NCI-H1436 (cell line): ENCODE data around the gene KDM4C.
A peak's percentile ranks its signal among the peaks of the same experiment; 100 is the strongest.
"Not testable (repeated sequence)": the region's sequence is repeated elsewhere in the genome, so short reads cannot be mapped to it uniquely, and the experiment has no call there.

Experiments
- DNase-seq: peaks from one replicate; lab custom pipeline; 2025; lab: John Stamatoyannopoulos, UW

Gene KDM4C

DNA sequence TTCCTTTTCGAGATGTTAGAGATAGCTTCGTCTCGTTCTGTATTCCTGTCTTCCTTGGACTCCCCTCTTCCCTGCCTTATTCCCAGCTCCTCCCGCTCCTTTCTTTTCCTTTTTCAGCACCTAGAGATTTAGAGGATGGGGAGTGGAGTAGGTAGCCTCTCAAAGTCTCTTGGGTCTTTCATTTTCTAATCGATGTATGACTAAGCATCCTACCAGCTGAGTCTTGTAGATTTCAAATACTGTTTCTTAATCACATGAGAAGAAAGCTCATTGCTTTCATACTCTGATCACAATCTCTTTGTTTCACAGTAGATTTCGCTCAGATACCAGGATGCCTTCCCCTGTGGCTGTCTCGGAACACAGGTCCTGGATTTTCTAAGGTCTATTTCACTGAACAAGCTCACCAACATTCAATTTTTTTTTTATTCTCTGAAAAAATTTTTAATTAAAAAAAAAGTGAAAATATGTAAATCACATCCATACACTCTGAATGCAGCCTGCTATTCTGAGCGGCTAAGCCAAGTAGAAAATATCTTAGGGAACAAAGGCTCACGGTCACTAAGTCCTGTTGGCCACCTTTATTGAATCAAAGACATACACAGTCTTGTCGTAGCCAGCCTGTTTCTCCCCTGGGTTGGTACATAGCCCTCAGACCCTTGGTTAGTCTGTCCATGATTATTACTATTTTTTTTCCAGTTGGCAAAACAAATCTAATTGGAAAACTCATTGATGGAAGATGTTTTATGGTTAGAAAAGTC lies 413.8 kb downstream of the KDM4C start:
- no peak for DNase-seq

DNA sequence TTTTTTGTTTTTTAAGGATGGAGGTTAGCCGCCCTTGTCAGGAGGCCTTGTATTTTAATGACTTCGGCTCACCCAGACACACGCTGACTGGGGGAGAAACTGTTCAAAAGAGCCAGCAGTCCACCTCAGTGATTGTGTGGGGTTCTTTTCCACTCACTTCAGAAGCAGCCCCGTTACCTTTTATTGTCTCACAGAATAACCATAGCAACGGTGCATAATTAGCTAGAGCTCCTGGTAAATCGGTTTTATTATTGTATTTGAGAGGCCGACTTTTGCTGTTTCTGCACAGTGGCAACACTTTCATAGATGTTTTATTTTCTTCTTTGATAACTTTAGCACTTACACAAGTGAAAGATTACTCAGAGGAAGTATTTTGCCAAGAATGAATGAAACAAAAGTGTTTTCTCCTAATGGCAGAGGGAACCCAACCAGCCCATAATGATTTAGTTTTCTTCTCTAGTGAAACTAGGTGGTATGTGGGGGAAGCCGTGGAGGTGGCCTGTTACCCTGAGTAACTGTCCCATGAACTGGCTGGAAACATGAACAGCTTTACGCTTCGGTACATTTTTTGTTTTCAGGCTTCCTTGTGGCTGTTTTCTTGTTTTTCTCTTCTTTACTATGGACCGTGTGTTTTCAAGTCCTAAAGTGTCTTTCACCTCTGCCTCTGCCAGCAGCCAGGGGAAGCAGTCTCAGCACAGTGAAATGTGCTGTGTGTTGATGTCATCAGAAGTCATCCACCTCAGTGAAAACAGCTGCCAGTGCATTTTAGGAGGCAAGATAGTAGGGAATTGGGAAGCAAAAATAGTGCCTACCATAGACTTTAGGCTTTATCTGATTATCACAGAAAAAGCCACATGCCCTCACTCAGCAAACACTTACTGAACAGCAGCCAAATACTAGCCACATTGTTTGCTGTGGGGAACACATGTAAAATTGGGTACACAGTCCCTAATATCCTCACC lies 414.7 kb downstream of the KDM4C start:
- DNase-seq, result no peak

DNA sequence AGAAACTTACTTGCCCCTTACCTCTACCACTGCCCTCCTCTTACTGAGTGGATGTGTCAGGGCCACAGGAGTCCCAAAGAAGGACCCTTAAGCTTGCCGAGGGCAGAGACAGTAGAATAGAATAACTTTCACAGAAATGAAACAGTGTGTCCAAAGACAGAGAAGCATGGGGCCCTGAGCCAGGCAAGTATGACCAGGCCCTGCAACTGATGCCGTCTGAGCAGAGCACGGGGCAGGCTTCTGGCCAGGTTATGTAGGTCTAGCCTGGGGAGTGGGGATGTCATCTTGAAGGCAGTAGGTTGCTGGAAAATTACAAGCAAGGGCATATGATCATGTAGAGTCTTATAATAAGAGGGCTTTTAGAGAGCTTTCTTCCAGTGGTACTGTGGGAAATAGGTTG lies 415.4 kb downstream of the KDM4C start:
- DNase-seq, result no peak

DNA sequence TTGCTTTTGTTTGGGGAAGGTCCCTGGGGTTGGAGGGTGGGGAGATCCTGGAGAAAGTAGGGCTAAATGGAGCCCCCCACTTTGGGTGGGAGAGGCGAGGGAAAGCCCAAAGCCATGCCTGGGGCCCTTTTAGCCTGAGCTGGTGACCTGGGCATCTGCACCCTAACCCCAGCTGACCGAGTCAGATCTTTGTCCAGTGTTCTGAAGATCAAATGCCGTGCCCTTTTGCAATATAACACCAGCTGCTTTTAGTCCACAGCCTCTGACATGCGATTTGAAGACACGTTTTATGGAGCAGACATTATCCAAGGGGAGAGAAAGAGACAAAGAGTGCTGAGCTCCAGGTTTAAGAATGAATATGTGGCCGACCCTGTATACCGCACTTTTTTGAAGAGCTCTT lies 416.5 kb downstream of the KDM4C start:
- no peak for DNase-seq

DNA sequence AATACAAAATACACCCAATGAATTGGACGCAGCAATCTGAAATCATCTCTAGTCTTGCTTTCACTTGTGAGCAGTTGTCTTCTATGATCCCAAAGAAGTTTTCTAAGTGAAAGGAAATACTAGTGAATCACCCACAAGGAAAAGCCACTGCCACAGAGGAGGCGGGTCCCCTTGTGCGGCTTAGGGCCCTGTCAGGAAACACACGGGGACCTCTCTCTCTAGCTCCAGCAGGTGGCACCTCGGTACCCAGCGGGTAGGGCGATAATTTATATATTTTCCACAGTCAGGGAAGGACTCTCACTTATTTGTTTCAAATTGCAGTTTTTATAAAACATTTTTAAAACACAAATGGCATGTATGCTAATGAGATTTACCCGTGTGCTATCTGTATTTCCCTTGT lies 417.1 kb downstream of the KDM4C start:
- DNase-seq, result no peak

DNA sequence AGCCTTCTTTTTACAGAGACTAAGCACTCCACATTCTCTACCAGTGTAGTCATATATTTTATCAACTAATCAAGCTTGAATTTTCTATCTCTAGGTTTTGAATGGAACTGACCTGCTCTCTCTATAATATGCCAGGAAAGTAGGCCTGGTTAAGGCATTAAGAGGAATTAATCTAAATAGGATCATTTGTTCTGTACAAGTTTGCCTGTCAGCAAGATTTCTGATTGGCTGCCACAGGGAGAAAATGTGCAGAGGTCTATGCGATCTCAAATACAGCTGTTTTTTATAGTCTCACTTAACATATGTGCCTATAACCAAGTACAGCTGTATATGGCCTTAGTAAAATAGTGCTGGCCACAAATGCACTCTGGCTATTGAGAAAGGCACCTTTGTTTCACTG lies 418.8 kb downstream of the KDM4C start:
- DNase-seq, result no peak

DNA sequence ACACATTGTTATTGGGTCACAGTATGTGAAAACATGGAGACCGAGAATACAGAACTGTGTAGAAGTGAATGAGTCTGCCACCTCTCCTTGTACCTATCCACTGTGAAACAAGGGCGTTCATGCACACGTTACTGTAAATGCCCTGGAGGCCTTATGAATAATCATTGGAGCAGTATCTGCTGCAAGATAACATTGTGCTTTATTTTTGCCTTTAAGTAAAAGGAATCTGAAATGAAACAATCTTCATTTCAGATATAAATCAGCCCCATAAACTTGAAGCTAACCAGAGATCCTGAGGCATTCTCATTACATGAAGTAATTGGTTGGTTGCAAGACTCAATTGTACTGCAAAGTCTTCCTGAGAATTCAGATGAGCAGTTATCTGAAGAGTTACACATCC lies 419.6 kb downstream of the KDM4C start:
- DNase-seq, result no peak

DNA sequence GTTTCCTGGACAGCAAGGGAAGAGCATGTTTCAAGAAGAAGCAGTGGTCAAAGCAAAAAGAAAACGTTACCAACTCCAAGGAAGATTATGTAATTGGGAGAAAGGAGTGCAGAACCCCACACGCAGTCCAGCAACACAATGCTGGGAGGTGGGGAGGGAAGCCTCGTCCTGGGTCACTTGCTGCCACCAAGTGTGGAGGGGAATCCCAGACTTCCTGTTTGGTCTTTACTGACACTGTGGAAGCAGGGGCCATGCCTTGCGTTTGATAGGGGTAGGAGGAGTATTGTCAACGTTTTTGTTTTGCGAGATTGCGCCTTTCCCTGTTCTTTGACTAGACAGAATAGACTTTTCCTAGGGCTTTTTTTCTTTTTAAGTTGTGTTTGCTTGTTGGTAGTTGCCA lies 421.0 kb downstream of the KDM4C start:
- no peak for DNase-seq

DNA sequence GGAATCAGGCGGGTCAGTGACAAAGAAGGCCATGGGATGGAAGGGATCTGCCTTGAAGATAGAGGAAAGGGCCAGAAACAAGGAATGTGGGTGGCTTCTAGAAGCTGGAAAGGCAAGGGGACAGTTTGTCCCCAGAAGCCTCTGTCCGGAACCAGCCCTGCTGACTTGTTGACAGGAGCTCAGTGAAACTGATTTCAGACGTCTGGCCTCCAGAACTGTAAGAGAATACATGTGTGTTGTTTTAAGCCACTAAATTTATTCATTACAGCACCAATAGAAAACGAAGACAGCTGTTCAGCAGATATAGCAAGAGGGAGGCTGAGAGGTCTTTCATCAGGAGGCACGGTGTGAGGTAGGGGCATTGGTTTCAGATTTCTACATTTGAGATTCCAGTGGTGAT lies 422.5 kb downstream of the KDM4C start:
- no peak for DNase-seq

DNA sequence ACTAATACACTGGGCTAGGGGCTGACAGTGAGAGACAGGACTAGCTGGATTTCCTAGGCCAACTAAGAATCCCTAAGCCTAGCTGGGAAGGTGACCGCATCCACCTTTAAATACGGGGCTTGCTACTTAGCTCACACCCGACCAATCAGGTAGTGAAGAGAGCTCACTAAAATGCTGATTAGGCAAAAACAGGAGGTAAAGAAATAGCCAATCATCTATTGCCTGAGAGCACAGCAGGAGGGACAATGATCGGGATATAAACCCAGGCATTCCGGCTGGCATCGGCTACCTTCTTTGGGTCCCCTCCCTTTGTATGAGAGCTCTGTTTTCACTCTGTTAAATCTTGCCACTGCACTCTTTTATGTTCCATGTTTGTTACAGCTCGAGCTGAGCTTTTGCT lies 425.4 kb downstream of the KDM4C start:
- not testable (repeated sequence) for DNase-seq

DNA sequence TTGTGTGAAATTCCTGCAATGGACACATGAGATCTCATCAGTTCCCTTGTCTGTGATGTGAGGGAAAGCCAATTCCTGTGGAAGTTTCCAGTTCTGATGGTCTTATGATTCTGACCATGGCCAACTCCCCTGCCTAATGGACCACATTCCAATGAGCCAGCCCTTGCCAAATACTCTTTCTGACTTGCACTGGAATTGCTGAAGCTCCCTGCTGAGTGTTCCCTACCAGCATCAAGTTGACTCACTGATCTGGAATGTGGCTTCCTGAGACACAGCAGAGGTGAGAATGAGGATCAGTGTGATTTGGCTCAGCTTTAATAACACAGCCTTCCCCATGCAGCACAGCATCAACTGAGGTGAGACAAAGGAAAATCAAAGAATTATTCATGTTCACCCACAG lies 427.8 kb downstream of the KDM4C start:
- no peak for DNase-seq

DNA sequence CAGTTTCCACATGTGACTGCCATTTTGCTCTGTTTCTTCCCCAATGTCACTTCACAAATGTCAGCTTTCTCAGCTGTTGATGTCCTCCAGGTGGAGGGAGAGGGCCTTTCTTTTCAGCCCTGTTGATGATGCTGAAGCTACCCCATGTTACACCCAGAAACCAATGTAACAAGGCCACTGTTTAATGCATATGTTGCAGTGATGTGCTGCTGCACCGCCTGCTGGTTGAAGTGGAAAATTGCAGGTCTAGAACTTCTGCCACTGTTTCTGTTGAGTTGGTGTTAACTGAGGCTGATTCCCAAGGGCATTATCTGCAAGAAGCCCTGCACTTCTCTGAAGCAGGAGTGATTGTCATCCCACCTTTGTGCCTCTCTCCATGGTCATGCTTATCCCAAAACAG lies 428.4 kb downstream of the KDM4C start:
- DNase-seq, result no peak

DNA sequence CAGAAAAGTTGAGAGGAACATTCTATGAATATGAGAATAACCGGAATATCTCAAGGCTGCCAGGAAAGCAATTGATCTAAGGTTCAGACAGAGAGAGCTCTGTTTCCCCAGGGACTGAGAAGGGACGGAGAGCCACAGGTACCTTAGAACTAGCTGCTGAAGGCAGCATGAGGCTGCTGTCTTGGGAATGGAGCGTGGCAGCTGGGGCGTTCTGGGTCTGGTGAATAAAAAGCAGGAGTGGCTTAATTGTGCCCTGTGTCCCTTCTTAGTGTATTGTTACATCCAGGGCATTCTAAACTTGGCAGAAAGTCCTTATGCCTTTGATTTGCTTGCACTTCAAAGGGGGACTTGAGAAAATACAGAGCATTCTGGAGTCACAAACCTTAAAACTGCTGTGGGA lies 434.5 kb downstream of the KDM4C start:
- DNase-seq, result no peak

DNA sequence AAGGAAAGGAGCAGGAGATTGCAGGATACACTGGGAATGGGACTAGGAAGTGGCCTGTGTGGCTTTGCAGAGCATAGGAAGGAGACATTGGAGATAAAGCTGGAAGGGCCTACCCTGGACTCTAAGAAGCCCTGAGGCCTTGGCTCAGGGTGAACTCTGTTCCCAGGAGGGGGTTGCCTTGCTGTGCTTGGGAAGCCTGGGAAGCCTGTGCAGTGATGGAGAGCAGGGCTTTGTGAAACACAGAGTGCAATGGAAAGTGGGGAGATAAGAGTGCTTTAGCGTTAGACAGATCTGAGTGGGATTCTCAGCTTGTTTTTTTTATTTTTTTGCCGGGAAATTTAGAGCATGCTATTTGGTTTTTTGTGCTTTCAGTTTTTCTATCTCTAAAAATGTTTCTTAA lies 437.8 kb downstream of the KDM4C start:
- DNase-seq, result no peak

DNA sequence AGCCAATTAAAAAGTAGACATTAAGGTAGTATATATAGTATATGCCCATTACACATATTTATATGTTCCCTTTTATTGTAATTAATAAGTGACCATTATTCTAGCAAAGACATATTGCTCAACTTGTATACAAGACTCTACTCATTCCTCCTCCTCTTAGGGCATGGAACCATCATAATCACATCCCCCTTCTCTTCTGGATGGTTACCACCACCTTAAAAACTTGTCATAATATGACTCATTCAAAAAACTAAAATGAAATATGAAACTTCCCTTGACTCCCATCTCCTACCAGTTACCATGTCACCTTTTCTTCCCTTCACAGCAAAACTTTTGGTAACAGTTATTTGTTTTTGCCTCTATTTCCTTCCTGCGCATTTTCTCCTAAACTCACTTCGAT lies 438.7 kb downstream of the KDM4C start:
- no peak for DNase-seq

DNA sequence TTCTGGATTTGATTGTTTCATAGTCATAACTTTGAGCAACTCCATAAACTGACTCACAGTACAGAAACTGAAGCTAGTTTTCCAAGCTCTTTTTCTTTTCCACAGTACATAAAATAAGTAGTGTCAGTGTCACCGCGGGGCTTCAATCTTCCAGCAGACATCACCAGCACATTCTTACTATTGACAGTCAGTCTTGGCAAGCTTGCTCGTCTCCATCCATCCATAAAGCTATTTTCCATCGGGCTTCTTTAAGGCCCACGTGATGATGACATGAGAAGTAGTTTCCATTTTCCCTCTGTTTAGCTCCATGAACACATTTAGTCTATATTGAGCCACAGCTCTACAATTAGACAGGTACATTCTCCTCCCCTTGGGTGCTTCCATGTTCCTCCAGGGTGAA lies 443.4 kb downstream of the KDM4C start:
- DNase-seq, result no peak

DNA sequence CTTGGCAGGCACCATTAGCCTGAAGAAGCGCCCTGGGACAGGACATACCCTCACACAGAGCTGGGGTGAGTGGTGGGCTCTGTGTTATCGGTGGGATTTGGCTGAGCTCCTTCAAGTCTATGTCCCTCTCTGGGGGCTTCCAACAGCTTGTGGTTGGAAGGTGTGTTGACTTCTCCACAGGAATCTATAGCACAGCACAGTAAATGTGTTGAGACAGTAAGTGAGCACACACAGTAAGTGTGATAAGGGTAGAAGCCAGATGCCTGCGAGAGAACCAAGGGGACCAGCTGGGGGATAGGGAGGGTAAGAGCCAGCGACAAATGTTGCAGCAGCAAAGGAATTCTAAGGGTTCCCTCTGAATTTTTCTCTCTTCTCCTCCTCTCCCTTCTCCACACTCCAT lies 448.0 kb downstream of the KDM4C start:
- no peak for DNase-seq

DNA sequence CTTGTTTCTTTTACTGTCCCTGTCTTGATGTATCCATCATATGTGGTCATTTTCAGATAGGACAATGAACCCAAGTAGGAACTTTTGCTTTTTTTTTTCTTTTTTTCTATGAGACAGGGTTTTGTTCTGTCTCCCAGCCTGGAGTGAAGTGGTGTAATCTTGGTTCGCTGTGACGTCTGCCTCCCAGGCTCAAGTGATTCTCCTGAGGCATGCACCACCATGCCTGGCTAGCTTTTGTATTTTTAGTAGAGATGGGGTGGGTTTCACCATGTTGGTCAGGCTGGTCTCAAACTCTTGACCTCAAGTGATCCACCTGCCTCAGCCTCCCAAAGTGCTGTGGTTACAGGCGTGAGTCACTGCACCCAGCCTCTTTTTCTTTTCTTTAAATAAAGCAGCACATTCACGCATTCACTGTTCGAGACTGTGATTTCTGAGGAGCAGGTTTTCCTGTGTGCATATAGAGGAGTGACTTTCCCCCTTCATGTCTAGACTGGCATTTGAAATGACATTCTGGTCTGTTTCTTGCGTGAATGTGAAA lies 448.5 kb downstream of the KDM4C start:
- no peak for DNase-seq

DNA sequence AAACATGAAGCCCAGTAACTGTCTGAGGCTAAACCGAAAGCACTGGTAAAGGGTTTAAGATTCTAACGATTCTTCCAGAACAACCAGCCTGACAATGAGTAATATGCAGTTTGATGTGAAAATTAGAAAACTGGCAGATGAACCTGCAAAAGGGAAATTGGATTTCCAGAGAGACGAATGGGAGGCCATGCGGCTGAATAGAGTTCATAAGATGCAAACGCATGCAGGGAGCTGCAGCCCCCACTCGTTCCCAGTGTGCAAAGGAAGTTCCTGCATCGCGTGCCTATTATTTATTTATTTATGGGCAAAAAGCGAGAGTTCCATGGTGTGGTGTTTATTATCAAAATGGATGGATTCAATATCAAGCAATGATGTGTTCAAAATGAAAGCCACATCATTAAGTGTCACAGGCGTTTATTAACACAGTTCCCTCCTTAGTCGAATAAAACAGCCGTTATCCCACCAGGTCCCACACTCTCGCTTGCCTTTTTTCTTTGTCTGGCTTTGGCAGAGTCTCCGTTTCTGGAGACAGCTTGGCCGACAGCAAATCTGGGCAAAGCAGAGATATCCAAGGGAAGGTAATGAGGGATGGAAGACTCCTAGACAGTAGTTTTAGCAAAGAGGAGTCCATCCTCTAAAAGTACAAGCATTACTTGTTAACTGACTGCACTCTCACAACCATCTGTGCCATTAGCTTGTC lies 451.4 kb downstream of the KDM4C start:
- DNase-seq, result no peak

DNA sequence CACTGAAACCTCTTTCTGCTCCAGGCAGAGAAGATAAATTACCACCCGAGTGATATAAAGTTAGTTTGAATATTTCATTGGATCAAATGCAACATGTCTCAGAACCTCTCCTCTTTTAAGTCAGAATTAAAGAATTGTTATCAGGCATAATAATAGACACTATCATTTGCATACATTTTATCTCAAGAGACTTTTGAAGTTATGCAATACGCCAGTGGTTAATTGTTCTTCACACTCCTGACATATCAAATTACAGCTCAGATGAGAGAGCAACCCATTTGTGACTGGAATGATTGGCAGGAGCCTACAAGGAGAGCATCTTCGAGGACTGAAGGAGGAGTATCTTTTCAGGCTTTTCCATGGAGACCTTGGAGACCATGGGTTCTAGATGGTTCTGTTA lies 452.2 kb downstream of the KDM4C start:
- DNase-seq, result peak; percentile 16

DNA sequence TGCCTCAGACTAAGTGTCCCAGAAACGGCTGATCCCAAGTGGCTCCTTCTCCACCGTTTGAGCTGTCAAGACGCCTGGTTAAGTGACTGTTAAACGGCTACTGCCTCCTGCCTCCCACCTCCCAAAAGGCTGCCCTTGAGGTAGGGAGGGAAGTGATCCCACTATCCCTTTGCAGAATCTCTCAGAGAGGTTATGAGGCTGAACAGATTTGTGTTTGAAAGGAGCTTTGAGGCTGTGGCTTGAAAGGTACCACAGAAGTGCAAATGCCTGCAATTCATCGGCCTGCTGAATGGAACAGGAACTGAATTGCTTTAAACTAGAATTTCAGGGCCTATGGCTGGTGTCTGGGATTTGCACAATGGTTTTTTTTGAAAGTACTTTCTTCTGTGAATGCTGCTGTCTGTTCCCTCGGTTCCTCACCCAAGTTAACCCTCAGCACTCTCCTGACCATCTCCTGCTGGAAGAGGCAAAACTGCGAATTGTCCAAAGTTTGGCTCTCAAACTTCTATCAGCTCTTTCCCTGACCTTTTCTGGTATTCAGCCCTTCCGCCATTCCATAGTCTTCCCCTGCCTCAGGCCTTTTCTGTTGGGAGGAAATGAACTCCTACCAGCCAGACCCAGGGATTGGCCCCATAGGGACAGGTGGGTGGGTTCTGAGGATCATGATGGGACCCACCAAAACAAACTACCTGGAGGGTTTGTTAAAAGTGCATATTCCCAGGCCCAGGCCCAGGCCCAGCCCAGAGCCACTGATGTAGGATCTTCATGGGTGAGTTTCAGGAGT lies 453.3 kb downstream of the KDM4C start:
- DNase-seq, result no peak

DNA sequence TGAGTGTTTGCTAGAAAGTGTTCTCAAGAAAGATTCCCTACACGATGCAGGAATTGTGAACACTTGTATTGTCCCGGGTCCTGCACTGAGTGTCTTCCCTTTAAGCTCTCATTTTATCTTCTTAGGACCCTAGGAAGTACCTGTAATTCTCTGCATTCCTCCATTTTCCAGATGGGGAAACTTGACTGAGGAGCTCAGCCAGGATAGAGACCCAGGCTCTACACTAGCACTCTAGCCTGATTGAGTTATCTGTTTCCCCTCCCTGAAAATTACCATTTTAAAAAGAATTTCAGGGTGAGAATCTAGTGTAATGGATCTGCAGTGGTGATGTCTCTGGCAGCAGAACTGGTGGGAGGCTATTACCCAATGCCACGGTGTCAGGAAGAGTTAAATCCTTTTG lies 453.9 kb downstream of the KDM4C start:
- no peak for DNase-seq
